NOMO-1 (cell line): ENCODE data around the gene NPAS2.

Source experiments
- DNase-seq, 2 experiments: peaks; one replicate each; lab custom pipeline; 2025; ENCODE audit not compliant: unreplicated experiment in 2 of 2; lab: John Stamatoyannopoulos, UW

The NPAS2 gene

GRCh38 chr2:100938031-100939026 is 118.4 kb downstream of the NPAS2 start:
- DNase-seq = no peak

- no peak for DNase-seq
Observed at GRCh38 chr2:100939445-100939844, 119.5 kb downstream of the NPAS2 start.

- no peak for DNase-seq
Observed at GRCh38 chr2:100940240-100940639, 120.3 kb downstream of the NPAS2 start.

- DNase-seq = no peak
Observed at GRCh38 chr2:100940766-100941645, 121.1 kb downstream of the NPAS2 start.

GRCh38 chr2:100941646-100942240 is 121.8 kb downstream of the NPAS2 start:
- DNase-seq = no peak

GRCh38 chr2:100944617-100945432 is 124.9 kb downstream of the NPAS2 start:
- DNase-seq = no peak

- no peak for DNase-seq
Observed at GRCh38 chr2:100945433-100945740, 125.4 kb downstream of the NPAS2 start.

- DNase-seq = no peak
Observed at GRCh38 chr2:100945930-100946607, 126.1 kb downstream of the NPAS2 start.

GRCh38 chr2:100948942-100949811 is 129.2 kb downstream of the NPAS2 start:
- DNase-seq = no peak

GRCh38 chr2:100952512-100952911 is 132.6 kb downstream of the NPAS2 start:
- DNase-seq = no peak

- DNase-seq = no peak
Observed at GRCh38 chr2:100953406-100954043, 133.6 kb downstream of the NPAS2 start.

GRCh38 chr2:100954044-100954420 is 134.1 kb downstream of the NPAS2 start:
- DNase-seq = no peak

GRCh38 chr2:100955226-100955625 is 135.3 kb downstream of the NPAS2 start:
- DNase-seq = no peak

- no peak for DNase-seq
Observed at GRCh38 chr2:100956081-100956480, 136.1 kb downstream of the NPAS2 start.

GRCh38 chr2:100957996-100958653 is 138.2 kb downstream of the NPAS2 start:
- no peak for DNase-seq

GRCh38 chr2:100959225-100959880 is 139.4 kb downstream of the NPAS2 start:
- DNase-seq = no peak

GRCh38 chr2:100960688-100961087 is 140.7 kb downstream of the NPAS2 start:
- DNase-seq = no peak
